Loucy (cell line): ENCODE data around the gene VSTM1.

Experiments used
- H2AFZ ChIP-seq: fragments of 200-600 bp; sonication (generic); 2 replicates; pipeline ENCODE4 v1.6.0; 2016; ENCODE audit warnings: antibody characterized with exemption, mild to moderate bottlenecking, low read length, moderate library complexity
- H3F3A ChIP-seq: fragments of 200-600 bp; 2 replicates; pipeline ENCODE4 v1.6.0; 2016; ENCODE audit warnings: antibody characterized with exemption, low read depth, mild to moderate bottlenecking
- H3K27me3 ChIP-seq: fragments of 200-600 bp; sonication (generic); 2 replicates; pipeline ENCODE4 v1.6.1; 2014; ENCODE audit warnings: low read length, mild to moderate bottlenecking; ENCODE audit not compliant: insufficient read depth, poor library complexity, severe bottlenecking
- H3K36me3 ChIP-seq: fragments of 200-600 bp; sonication (generic); 2 replicates; pipeline ENCODE4 v1.6.1; 2016; ENCODE audit warnings: low read length; ENCODE audit not compliant: insufficient read depth
- H3K4me1 ChIP-seq: fragments of 200-600 bp; sonication (generic); 2 replicates; pipeline ENCODE4 v1.5.1; 2014; ENCODE audit warnings: low read length, mild to moderate bottlenecking; ENCODE audit not compliant: insufficient read depth, poor library complexity, severe bottlenecking
- H3K4me2 ChIP-seq: fragments of 200-600 bp; sonication (generic); 2 replicates; pipeline ENCODE4 v1.6.0; 2014; ENCODE audit warnings: antibody characterized with exemption, low read length, low read depth, mild to moderate bottlenecking; ENCODE audit not compliant: poor library complexity, severe bottlenecking
- H3K4me3 ChIP-seq: fragments of 200-600 bp; sonication (generic); 2 replicates; pipeline ENCODE4 v1.5.1; 2014; ENCODE audit warnings: low read length, mild to moderate bottlenecking, mixed read lengths; ENCODE audit not compliant: poor library complexity, severe bottlenecking
- H3K79me2 ChIP-seq: fragments of 200-600 bp; sonication (generic); 2 replicates; pipeline ENCODE4 v1.6.1; 2014; ENCODE audit warnings: low read length; ENCODE audit not compliant: insufficient read depth
- H3K9ac ChIP-seq: fragments of 200-600 bp; sonication (generic); 2 replicates; pipeline ENCODE4 v1.6.0; 2014; ENCODE audit warnings: mild to moderate bottlenecking, low read depth, low read length, moderate library complexity; ENCODE audit not compliant: poor library complexity, severe bottlenecking
- H3K9me2 ChIP-seq: fragments of 200-600 bp; sonication (generic); replicated peaks from 2 replicates; pipeline ENCODE4 v1.6.1; 2016; ENCODE audit warnings: low read depth, low read length, mixed read lengths
- H3K9me3 ChIP-seq: fragments of 200-600 bp; sonication (generic); 2 replicates; pipeline ENCODE4 v1.6.1; 2014; ENCODE audit warnings: mild to moderate bottlenecking, antibody characterized with exemption, low read length, low read depth; ENCODE audit not compliant: insufficient read depth
- H4K20me1 ChIP-seq: fragments of 200-600 bp; sonication (generic); 2 replicates; pipeline ENCODE4 v1.6.0; 2014; ENCODE audit warnings: antibody characterized with exemption, low read length, mild to moderate bottlenecking; ENCODE audit not compliant: insufficient read depth, poor library complexity, severe bottlenecking
- EZH2phosphoT487 ChIP-seq: fragments of 200-600 bp; IDR thresholded peaks from 2 replicates; pipeline ENCODE4 v1.6.1; 2018; ENCODE audit warnings: antibody characterized with exemption, mild to moderate bottlenecking, moderate library complexity, borderline replicate concordance
- TF ChIP-seq, protein P1 (sequence below): fragments of 200-600 bp; sonication (generic); conservative IDR thresholded peaks from 2 replicates; pipeline ENCODE4 v1.5.1; 2014; ENCODE audit warnings: mild to moderate bottlenecking, antibody characterized with exemption, low read length

Gene VSTM1

DNA sequence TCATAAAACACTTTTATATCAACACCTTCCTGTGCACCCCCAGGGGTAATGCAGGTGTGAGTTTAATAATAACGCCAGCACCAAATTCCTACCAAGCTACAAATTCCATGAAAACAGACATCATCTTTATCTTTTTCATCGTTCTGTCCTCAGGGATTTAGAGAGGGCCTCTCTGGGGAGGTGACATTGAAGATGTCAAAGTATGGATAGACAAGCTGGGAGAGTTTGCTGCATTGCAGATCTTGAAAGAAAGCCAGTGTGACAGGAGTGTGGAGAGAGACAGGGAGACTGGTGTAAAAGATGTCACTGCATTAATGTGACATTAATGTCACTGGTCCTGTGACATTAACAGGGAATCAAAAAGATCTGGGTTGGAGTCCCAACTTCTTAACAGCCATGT is 62.2 kb downstream of the VSTM1 start:
- Histone ChIP-seq H3K4me2 (no peak overlapping the region), H3F3A (no peaks in the 10 kb centered on the region), H3K4me1 (no peaks in the 10 kb centered on the region), H2AFZ (no peak overlapping the region), H4K20me1 (no peaks in the 10 kb centered on the region), H3K27me3 (no peaks in the 10 kb centered on the region), H3K36me3 (no peaks in the 10 kb centered on the region), H3K4me3 (no peak overlapping the region), H3K9me2 (no peaks in the 10 kb centered on the region), H3K9ac (no peak overlapping the region), H3K79me2 (no peaks in the 10 kb centered on the region), H3K9me3 (no peaks in the 10 kb centered on the region)
- no peak for TF ChIP-seq EZH2phosphoT487
- TF ChIP-seq, protein P1, sequence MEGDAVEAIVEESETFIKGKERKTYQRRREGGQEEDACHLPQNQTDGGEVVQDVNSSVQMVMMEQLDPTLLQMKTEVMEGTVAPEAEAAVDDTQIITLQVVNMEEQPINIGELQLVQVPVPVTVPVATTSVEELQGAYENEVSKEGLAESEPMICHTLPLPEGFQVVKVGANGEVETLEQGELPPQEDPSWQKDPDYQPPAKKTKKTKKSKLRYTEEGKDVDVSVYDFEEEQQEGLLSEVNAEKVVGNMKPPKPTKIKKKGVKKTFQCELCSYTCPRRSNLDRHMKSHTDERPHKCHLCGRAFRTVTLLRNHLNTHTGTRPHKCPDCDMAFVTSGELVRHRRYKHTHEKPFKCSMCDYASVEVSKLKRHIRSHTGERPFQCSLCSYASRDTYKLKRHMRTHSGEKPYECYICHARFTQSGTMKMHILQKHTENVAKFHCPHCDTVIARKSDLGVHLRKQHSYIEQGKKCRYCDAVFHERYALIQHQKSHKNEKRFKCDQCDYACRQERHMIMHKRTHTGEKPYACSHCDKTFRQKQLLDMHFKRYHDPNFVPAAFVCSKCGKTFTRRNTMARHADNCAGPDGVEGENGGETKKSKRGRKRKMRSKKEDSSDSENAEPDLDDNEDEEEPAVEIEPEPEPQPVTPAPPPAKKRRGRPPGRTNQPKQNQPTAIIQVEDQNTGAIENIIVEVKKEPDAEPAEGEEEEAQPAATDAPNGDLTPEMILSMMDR: no peak

DNA sequence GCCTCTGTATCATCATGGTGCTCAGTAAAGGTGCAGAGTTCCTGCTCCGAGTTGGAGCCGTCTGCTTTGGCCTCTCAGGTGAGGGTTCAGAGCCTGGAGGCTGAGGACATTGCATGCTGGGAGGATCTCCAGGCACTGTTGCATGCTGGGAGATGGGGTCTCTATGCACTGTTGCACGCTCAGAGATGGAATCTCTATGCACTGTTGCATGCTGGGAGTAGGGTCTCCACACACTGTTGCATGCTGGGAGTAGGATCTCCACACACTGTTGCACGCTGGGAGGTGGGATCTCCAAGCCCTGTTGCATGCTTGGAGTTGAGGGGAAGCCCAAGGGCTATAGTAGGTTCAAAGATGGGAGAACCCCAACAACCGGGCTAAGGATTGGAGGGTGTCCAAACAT is 64.0 kb downstream of the VSTM1 start:
- Histone ChIP-seq H3K9me2 (no peaks in the 10 kb centered on the region), H3K27me3 (no peaks in the 10 kb centered on the region), H3F3A (no peaks in the 10 kb centered on the region), H3K4me1 (no peaks in the 10 kb centered on the region), H4K20me1 (no peaks in the 10 kb centered on the region), H2AFZ (no peak overlapping the region), H3K36me3 (no peaks in the 10 kb centered on the region), H3K9me3 (no peaks in the 10 kb centered on the region), H3K4me2 (no peak overlapping the region), H3K79me2 (no peaks in the 10 kb centered on the region), H3K4me3 (no peak overlapping the region), H3K9ac (no peak overlapping the region)
- TF ChIP-seq, protein P1: no peak
- no peak for TF ChIP-seq EZH2phosphoT487

DNA sequence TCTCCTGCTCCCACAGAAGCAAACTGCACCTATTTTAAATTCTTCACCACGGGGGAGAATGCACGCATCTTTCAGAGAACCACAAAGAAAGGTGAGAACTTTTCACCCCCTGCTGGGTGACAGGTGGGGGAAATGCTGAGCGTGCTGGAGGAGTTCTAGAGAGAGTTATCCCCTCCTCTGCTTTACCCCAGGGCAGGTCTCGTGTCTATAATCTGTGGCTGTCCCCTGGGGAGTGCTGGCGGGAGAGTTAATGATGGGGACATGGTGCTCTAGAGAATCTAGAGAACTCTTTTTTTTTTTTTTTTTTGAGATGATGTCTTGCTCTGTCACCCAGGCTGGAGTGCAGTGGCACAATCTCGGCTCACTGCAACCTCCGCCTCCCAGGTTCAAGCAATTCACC is 65.5 kb downstream of the VSTM1 start:
- H3K9ac ChIP-seq: no peak overlapping the region
- no peaks in the 10 kb centered on the region for H3K9me2 ChIP-seq
- H4K20me1 ChIP-seq: no peaks in the 10 kb centered on the region
- H3K4me3 ChIP-seq: no peak overlapping the region
- no peaks in the 10 kb centered on the region for H3K36me3 ChIP-seq
- no peaks in the 10 kb centered on the region for H3K27me3 ChIP-seq
- no peaks in the 10 kb centered on the region for H3F3A ChIP-seq
- no peaks in the 10 kb centered on the region for H3K4me1 ChIP-seq
- TF ChIP-seq, protein P1: no peak
- TF ChIP-seq EZH2phosphoT487: no peak
- H2AFZ ChIP-seq: no peak overlapping the region
- H3K4me2 ChIP-seq: no peak overlapping the region
- H3K79me2 ChIP-seq: no peaks in the 10 kb centered on the region
- H3K9me3 ChIP-seq: no peaks in the 10 kb centered on the region
